Prostate gland (tissue), 2 donors: ENCODE measurements around the gene ENPP6. TPM values are rescaled to one million over a fixed set of nuclear protein-coding genes. Genes with fewer than 3 reads are reported as not detected.

ENCODE experiments used
- DNase-seq: peaks from one replicate; pipeline ENCODE4 v3.0.0-alpha.2; 2019; ENCODE audit warnings: low spot score
- H3K27ac ChIP-seq, 2 donors: fragments of 200-600 bp; sonication (generic); 2 replicates each; pipeline ENCODE4 v1.5.1; 2017 to 2019
- H3K27me3 ChIP-seq: fragments of 200-600 bp; sonication (generic); replicated peaks from 2 replicates; pipeline ENCODE4 v1.5.1; 2019; ENCODE audit not compliant: insufficient read depth
- H3K36me3 ChIP-seq, 2 donors: fragments of 200-600 bp; sonication (generic); 1 replicate in 1 of 2; 2 replicates in 1 of 2; pipeline versions ENCODE4 v1.5.1 to v1.8.1; 2017 to 2019
- H3K4me1 ChIP-seq: fragments of 200-600 bp; sonication (generic); replicated peaks from 2 replicates; pipeline ENCODE4 v1.5.1; 2019
- H3K4me3 ChIP-seq, 2 donors: fragments of 200-600 bp; sonication (generic); 2 replicates each; pipeline ENCODE4 v1.5.1; 2017 to 2019
- H3K9me3 ChIP-seq: fragments of 200-600 bp; sonication (generic); 2 replicates; pipeline ENCODE4 v1.5.1; 2017
- CTCF ChIP-seq, 4 experiments: fragments of 200-600 bp in 2 of 4; fragments of 450-650 bp in 2 of 4; sonication (generic) in 2 of 4; IDR thresholded peaks; 1 replicate in 3 of 4; 2 replicates in 1 of 4; pipeline ENCODE4 v1.5.1; 2016 to 2019; ENCODE audit warnings: antibody characterized with exemption in 4 of 4, mild to moderate bottlenecking in 2 of 4, moderate library complexity in 2 of 4
- POLR2A ChIP-seq: fragments of 450-650 bp; IDR thresholded peaks from one replicate; pipeline ENCODE4 v1.6.1; 2016; ENCODE audit warnings: antibody characterized with exemption, mild to moderate bottlenecking
- POLR2AphosphoS5 ChIP-seq: sonication (generic); formaldehyde crosslinking; IDR thresholded peaks from one replicate; pipeline ENCODE4 v1.6.1; 2017; ENCODE audit warnings: antibody characterized with exemption
- WGBS: methylation state at CpG from one replicate; pipeline ENCODE4 v1.1.5; 2018; 5-methylcytosine and 5-hydroxymethylcytosine counted together
- intact Hi-C: fragments of 100-400 bp; cut with DNase I; formaldehyde crosslinking; loops from one replicate; pipeline ENCODE4 v1.14.2; 2022
- total RNA-seq, 2 donors: library from RNA; depleted of rRNA; stranded (reverse); fragments of >200 nt; gene quantifications; one replicate each; pipeline ENCODE4 v1.1.0, GENCODE V29; 2016

Gene ENPP6
- total RNA-seq, 2 donors from 2014 or later: 0.68 to 5.9 TPM

- whole genome bisulfite sequencing: 96% methylated on average over 13 of the region's 13 CpGs
- no peak for DNase-seq
- intact Hi-C loops: loop anchor here (2.0 to 5.0 kb wide), 4 partner anchors 59 to 191 kb away; partner anchors contain the start of gene STOX2
- H3K9me3 ChIP-seq: no peaks in the 10 kb centered on the region
- no peaks in the 10 kb centered on the region for H3K36me3 ChIP-seq
- peak overlapping the region in 1 of 2 donors; percentile 9 for H3K4me3 ChIP-seq
- H3K4me1 ChIP-seq: no peaks in the 10 kb centered on the region
- H3K27ac ChIP-seq: no peak overlapping the region
- no peak for TF ChIP-seq POLR2A
- no peak for TF ChIP-seq POLR2AphosphoS5
- TF ChIP-seq CTCF (IDR thresholded peaks at IDR 0.05): no peak
- no peaks in the 10 kb centered on the region for H3K27me3 ChIP-seq
Measured at GRCh38 chr4:184097815-184098214, 119.9 kb downstream of the ENPP6 start.

DNA sequence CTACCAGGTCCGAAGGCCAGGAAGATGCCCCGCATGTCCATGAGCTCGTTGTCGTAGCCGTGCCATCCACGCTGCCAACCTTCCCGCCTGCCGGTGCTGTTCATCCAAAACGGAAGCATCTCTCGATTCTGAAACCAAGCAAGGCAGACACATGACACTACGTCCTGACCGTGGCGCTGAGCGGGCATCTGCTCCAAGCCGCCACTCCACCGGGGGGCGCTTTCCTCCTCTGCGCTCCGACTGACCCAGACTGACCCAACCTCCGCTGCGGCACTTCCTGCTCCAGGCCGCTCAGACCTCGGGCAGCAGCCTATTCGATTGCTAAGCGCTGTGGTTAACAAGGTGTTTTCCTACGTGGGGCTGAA lies 120.5 kb downstream of the ENPP6 start:
- no peaks in the 10 kb centered on the region for H3K27me3 ChIP-seq
- no peaks in the 10 kb centered on the region for H3K36me3 ChIP-seq
- peak; percentile 36 for DNase-seq
- no peaks in the 10 kb centered on the region for H3K4me1 ChIP-seq
- peak in 2 of 4 experiments; percentile 44 to 52 for TF ChIP-seq CTCF (IDR thresholded peaks at IDR 0.05)
- TF ChIP-seq POLR2A: no peak
- peak; percentile 11 for TF ChIP-seq POLR2AphosphoS5
- WGBS: 28% methylated on average over 26 of the region's 26 CpGs
- peak overlapping the region in 1 of 2 donors; percentile 14 for H3K27ac ChIP-seq
- peak overlapping the region; percentile 9 to 23 for H3K4me3 ChIP-seq
- intact Hi-C loops: loop anchor here (5.0 kb wide), 2 partner anchors 80 to 190 kb away; partner anchors contain the start of gene STOX2
- no peaks in the 10 kb centered on the region for H3K9me3 ChIP-seq

DNA sequence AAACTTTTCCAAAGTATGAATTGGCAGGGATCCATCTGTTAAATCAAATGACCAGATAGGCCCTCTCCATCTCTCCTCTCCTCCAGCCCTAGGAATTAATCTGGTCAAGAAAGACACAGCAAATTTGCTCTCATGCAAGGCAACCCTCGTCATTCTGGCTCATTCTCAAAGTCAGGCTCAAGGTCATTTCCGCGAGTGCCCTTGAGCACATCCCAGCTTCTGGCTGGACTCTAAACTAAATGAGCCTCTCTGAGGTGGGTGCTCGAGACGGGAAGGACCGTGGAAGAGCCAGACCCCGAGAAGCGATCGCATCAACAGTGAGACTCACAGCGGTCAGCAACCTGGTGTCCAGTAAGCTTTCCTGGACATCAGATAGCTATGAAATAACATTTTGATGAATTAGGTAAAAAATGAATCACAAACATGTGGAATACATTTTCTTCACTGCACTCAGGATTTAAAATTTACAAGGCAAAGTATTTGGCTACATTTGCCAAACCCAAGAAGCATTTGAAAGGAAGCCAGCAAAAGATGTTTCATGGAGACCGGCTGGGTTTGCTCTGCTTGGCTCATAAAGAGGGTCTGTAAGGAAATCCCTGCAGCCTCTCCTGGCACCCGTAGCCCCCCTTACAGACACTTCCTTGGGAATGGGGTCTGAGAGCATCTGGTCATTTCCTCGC lies 121.0 kb downstream of the ENPP6 start:
- no peak for DNase-seq
- Histone ChIP-seq H3K9me3 (no peaks in the 10 kb centered on the region), H3K4me3 (peak overlapping the region; percentile 9 to 23), H3K27me3 (no peaks in the 10 kb centered on the region), H3K4me1 (no peaks in the 10 kb centered on the region), H3K27ac (peak overlapping the region in 1 of 2 donors; percentile 14), H3K36me3 (no peaks in the 10 kb centered on the region)
- WGBS: 54% methylated on average over 13 of the region's 13 CpGs
- TF ChIP-seq POLR2A: no peak
- TF ChIP-seq CTCF (IDR thresholded peaks at IDR 0.05): no peak
- TF ChIP-seq POLR2AphosphoS5: no peak
- intact Hi-C loops: loop anchor here (5.0 kb wide), 2 partner anchors 79 to 189 kb away; partner anchors contain the start of gene STOX2

GRCh38 chr4:184094532-184095159 lies 123.0 kb downstream of the ENPP6 start:
- no peak for DNase-seq
- Histone ChIP-seq H3K4me3 (no peak overlapping the region), H3K4me1 (no peaks in the 10 kb centered on the region), H3K36me3 (no peaks in the 10 kb centered on the region), H3K27ac (no peak overlapping the region), H3K27me3 (no peaks in the 10 kb centered on the region), H3K9me3 (no peaks in the 10 kb centered on the region)
- intact Hi-C loops: loop anchor here (5.0 kb wide), 2 partner anchors 77 to 187 kb away; partner anchors contain the start of gene STOX2
- TF ChIP-seq CTCF (IDR thresholded peaks at IDR 0.05) (no peak), POLR2AphosphoS5 (no peak), POLR2A (no peak)
- WGBS: 67% methylated on average over 8 of the region's 8 CpGs
